ENCODE measurements around the gene MSRB3. TPM values are rescaled to one million over a fixed set of nuclear protein-coding genes. Genes with fewer than 3 reads are reported as not detected.

The MSRB3 gene
- total RNA-seq, 1 experiment from 2014 or later = 31.1 TPM

- BruUV-seq (replicated peaks) = no TSS peak
- H3K4me3 Mint-ChIP-seq (ENCODE audit: unreplicated experiment) = no peak overlapping the region
- H3K4me1 Mint-ChIP-seq (ENCODE audit: insufficient read depth, unreplicated experiment) = no peaks in the 10 kb centered on the region
- no peak for TF ChIP-seq CTCF (IDR thresholded peaks at IDR 0.05; ENCODE audit: unreplicated experiment)
- ChIA-PET CTCF (no interaction called here), POLR2A (interaction anchor here (0.7 kb wide), 1 partner anchor 12 kb away, joined by 4 read pairs; no protein-coding TSS in a partner anchor)
- H3K27me3 Mint-ChIP-seq (ENCODE audit: insufficient read depth, unreplicated experiment) = no peaks in the 10 kb centered on the region
- no peak for DNase-seq (ENCODE audit: unreplicated experiment)
- intact Hi-C loops (cut with micrococcal nuclease) = no loop called here
- H3K9me3 Mint-ChIP-seq (ENCODE audit: unreplicated experiment) = peaks cover 18% of the 10 kb centered on the region
- no peak overlapping the region for H3K27ac Mint-ChIP-seq (ENCODE audit: low read depth, unreplicated experiment)
- H3K36me3 Mint-ChIP-seq (ENCODE audit: insufficient read depth, unreplicated experiment) = peaks cover 6% of the 10 kb centered on the region
Measured at GRCh38 chr12:65488197-65488596, 209.7 kb downstream of the MSRB3 start.

GRCh38 chr12:65490250-65490649, 211.8 kb downstream of the MSRB3 start:
- peaks cover 2% of the 10 kb centered on the region for H3K36me3 Mint-ChIP-seq (ENCODE audit: insufficient read depth, unreplicated experiment)
- no peak for DNase-seq (ENCODE audit: unreplicated experiment)
- peaks cover 7% of the 10 kb centered on the region for H3K4me1 Mint-ChIP-seq (ENCODE audit: insufficient read depth, unreplicated experiment)
- no peak overlapping the region for H3K4me3 Mint-ChIP-seq (ENCODE audit: unreplicated experiment)
- no peak overlapping the region for H3K27ac Mint-ChIP-seq (ENCODE audit: low read depth, unreplicated experiment)
- ChIA-PET CTCF (no interaction called here), POLR2A (no interaction called here)
- intact Hi-C loops (cut with micrococcal nuclease) = no loop called here
- H3K27me3 Mint-ChIP-seq (ENCODE audit: insufficient read depth, unreplicated experiment) = no peaks in the 10 kb centered on the region
- BruUV-seq (replicated peaks) = no TSS peak
- peaks cover 11% of the 10 kb centered on the region for H3K9me3 Mint-ChIP-seq (ENCODE audit: unreplicated experiment)
- TF ChIP-seq CTCF (IDR thresholded peaks at IDR 0.05; ENCODE audit: unreplicated experiment) = no peak

- POLR2A ChIA-PET = no interaction called here
- BruUV-seq (replicated peaks) = no TSS peak
- Mint-ChIP-seq H3K4me1 (ENCODE audit: insufficient read depth, unreplicated experiment) (peaks cover 9% of the 10 kb centered on the region), H3K4me3 (ENCODE audit: unreplicated experiment) (no peak overlapping the region), H3K27ac (ENCODE audit: low read depth, unreplicated experiment) (no peak overlapping the region), H3K27me3 (ENCODE audit: insufficient read depth, unreplicated experiment) (no peaks in the 10 kb centered on the region), H3K36me3 (ENCODE audit: insufficient read depth, unreplicated experiment) (no peaks in the 10 kb centered on the region), H3K9me3 (ENCODE audit: unreplicated experiment) (peaks cover 8% of the 10 kb centered on the region)
- no peak for DNase-seq (ENCODE audit: unreplicated experiment)
- CTCF ChIA-PET = no interaction called here
- no peak for TF ChIP-seq CTCF (IDR thresholded peaks at IDR 0.05; ENCODE audit: unreplicated experiment)
- intact Hi-C loops (cut with micrococcal nuclease) = no loop called here
Measured at GRCh38 chr12:65492998-65493912, 214.8 kb downstream of the MSRB3 start.

GRCh38 chr12:65493913-65494245, 215.4 kb downstream of the MSRB3 start:
- Mint-ChIP-seq H3K9me3 (ENCODE audit: unreplicated experiment) (peaks cover 8% of the 10 kb centered on the region), H3K4me1 (ENCODE audit: insufficient read depth, unreplicated experiment) (peaks cover 9% of the 10 kb centered on the region), H3K27ac (ENCODE audit: low read depth, unreplicated experiment) (no peak overlapping the region), H3K27me3 (ENCODE audit: insufficient read depth, unreplicated experiment) (no peaks in the 10 kb centered on the region), H3K36me3 (ENCODE audit: insufficient read depth, unreplicated experiment) (no peaks in the 10 kb centered on the region), H3K4me3 (ENCODE audit: unreplicated experiment) (no peak overlapping the region)
- no peak for DNase-seq (ENCODE audit: unreplicated experiment)
- intact Hi-C loops (cut with micrococcal nuclease) = no loop called here
- no TSS peak for BruUV-seq (replicated peaks)
- ChIA-PET CTCF (no interaction called here), POLR2A (no interaction called here)
- TF ChIP-seq CTCF (IDR thresholded peaks at IDR 0.05; ENCODE audit: unreplicated experiment) = no peak

All from MCF 10A (cell line).